ENCODE measurements around the gene CAGE1.

GRCh38 chr6:7425808-7426190 lies 36.3 kb upstream of the CAGE1 start:
- TF ChIP-seq, protein P1, sequence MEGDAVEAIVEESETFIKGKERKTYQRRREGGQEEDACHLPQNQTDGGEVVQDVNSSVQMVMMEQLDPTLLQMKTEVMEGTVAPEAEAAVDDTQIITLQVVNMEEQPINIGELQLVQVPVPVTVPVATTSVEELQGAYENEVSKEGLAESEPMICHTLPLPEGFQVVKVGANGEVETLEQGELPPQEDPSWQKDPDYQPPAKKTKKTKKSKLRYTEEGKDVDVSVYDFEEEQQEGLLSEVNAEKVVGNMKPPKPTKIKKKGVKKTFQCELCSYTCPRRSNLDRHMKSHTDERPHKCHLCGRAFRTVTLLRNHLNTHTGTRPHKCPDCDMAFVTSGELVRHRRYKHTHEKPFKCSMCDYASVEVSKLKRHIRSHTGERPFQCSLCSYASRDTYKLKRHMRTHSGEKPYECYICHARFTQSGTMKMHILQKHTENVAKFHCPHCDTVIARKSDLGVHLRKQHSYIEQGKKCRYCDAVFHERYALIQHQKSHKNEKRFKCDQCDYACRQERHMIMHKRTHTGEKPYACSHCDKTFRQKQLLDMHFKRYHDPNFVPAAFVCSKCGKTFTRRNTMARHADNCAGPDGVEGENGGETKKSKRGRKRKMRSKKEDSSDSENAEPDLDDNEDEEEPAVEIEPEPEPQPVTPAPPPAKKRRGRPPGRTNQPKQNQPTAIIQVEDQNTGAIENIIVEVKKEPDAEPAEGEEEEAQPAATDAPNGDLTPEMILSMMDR (conservative IDR thresholded peaks at IDR 0.05 in 1 of 2, IDR thresholded peaks at IDR 0.05 in 1 of 2; ENCODE audit: low read depth in 1 of 2, low read length in 2 of 2) = no peak
- no peak for TF ChIP-seq EZH2 (IDR thresholded peaks at IDR 0.05; ENCODE audit: low read length, missing control alignments)

Measured in fibroblast of lung (primary cell).